NCI-H2171 treated with DMSO at 0.1 percent for 48 hours (cell line): ENCODE data around the gene TMEM92.
"Not testable (repeated sequence)": the region's sequence is repeated elsewhere in the genome, so short reads cannot be mapped to it uniquely, and the experiment has no call there.

ENCODE experiments used
- DNase-seq: peaks from one replicate; lab custom pipeline; 2025; lab: John Stamatoyannopoulos, UW

The TMEM92 gene

GRCh38 chr17:50301891-50302584, 27.8 kb downstream of the TMEM92 start:
- no peak for DNase-seq

DNA sequence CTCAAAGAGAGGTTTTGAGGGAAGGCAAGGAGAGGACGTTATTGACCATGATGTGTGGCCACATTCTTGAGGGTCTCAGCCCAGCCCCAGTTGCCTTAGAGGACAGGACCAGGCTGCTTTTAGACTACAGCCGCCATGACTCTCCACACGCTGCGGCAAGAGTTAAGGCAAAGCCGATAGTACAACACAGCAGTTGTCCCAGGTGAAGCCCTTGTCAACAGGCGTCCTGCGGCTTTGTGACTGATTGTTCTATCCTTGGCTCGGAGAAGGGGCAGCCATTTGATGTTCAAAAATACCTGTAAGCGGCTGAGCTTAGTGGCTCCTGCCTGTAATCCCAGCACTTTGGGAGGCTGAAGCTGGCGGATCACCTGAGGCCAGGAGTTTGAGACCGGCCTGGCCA, 28.8 kb downstream of the TMEM92 start:
- no peak for DNase-seq

DNA sequence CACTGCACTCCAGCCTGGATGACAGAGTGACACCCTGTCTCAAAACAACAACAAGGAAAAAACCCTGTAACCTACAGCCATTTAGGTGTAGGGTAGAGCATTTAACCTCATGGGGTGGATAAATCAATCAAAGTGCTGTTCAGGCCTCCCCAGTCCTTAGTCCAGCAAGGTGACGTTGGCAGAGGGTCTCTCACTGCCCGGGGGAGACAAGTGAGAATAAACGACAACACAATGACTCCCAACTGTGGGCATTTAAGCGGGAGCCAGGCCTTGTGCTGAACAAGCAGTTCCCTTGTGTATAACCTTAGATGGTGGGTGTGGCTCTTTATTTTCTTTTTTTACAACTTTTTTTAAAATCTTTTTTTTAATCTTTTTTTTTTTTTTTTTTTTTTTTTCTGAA, 29.3 kb downstream of the TMEM92 start:
- DNase-seq, result peak; percentile 44

GRCh38 chr17:50304781-50305404, 30.6 kb downstream of the TMEM92 start:
- peak; percentile 86 for DNase-seq

- DNase-seq, result no peak
Observed at GRCh38 chr17:50307654-50308053, 33.4 kb downstream of the TMEM92 start.

GRCh38 chr17:50308666-50309065, 34.4 kb downstream of the TMEM92 start:
- no peak for DNase-seq

GRCh38 chr17:50310455-50311111, 36.3 kb downstream of the TMEM92 start:
- DNase-seq, result no peak

DNA sequence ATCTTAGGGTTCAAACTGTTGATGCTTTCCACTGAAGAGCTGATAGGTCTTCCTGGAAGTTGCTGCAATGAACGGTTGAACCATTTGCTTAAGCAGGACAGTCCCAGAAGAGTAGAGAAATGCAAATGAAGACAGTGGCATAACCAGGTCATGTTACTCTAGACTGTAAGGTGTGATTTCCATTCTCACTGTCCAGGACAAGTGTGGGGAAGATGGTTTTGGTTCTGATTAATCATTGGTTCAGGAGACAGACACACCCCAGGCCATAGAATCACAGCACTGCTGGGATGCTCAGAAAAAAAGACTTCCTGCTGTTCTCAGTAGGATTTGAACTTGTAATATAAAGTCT, 36.8 kb downstream of the TMEM92 start:
- DNase-seq, result no peak

DNA sequence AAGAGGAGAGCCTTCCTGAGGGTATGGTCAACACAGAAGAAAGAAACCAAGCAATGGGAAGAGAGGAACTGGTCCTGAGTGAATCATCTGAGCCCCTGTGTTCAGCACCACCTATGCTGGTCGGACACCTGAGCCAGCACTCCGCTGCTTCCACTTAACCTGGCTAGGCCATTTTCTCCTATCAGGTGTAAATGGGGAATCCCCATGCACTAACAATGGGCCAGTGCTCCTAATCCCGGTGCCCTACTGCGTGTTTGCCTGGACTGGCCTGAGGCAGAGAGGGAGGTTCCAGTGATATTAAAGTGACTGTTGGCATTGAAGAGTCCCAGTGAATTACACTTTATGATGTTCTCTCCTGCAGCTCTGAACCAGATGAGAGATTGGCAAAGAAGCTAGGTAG, 37.2 kb downstream of the TMEM92 start:
- no peak for DNase-seq

- DNase-seq, result no peak
Observed at GRCh38 chr17:50312308-50312707, 38.0 kb downstream of the TMEM92 start.

- peak; percentile 54 for DNase-seq
Observed at GRCh38 chr17:50314456-50315011, 40.3 kb downstream of the TMEM92 start.

GRCh38 chr17:50316016-50316587, 41.8 kb downstream of the TMEM92 start:
- DNase-seq, result peak; percentile 68

DNA sequence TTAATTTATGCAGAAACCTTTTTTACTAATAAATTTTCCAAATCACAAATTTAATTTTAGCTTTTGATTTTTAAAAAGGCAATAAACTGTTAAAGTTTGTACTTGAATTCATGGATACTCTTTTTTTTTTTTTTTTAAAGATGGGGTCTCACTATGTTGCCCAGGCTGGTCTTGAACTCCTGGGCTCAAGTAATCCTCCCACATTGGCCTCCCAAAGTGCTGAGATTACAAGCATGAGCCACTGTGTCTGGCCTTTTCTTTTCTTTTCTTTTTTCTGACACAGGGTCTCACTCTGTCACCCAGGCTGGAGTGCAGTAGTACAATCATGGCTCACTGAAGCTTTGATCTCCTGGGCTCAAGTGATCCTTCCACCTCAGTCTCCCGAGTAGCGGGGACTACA, 42.4 kb downstream of the TMEM92 start:
- not testable (repeated sequence) for DNase-seq

- DNase-seq, result no peak
Observed at GRCh38 chr17:50317121-50317520, 42.9 kb downstream of the TMEM92 start.

- peak; percentile 87 for DNase-seq
Observed at GRCh38 chr17:50318501-50319285, 44.4 kb downstream of the TMEM92 start.

- no peak for DNase-seq
Observed at GRCh38 chr17:50319306-50320004, 45.2 kb downstream of the TMEM92 start.

DNA sequence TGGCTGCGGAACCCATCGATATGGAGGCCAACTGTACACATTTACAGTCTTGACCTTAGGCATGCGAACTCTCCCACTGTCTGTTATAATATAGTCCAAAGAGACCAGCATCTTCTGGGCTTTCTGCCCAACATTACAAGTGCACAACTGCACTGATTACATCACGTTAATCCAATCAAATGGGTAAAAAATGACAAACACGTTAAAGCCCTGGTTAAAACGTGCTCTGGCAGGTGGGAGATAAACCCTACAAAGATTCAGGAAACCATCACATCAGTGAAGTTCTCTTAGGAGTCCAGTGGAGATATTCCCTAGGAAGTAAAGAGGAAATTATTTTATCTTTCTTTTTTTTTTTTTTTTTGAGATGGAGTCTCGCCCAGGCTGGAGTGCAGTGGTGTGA, 48.0 kb downstream of the TMEM92 start:
- no peak for DNase-seq

DNA sequence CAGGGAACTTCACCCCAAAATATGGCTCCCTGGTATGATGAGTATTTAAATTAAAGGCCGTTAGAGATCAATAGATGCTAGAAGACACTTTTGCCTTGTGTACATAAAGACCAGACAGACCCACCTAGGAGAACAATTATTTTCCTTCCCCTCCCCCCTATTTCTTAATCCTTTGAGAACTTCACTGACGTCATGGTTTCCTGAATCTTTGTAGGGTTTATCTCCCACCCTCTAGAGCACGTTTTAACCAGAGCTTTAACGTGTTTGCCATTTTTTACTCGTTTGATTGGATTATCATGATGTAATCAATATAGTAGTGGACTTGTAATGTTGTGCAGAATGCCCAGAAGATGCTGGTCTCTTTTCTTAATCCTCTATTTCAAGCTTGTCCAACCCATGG, 48.8 kb downstream of the TMEM92 start:
- no peak for DNase-seq

DNA sequence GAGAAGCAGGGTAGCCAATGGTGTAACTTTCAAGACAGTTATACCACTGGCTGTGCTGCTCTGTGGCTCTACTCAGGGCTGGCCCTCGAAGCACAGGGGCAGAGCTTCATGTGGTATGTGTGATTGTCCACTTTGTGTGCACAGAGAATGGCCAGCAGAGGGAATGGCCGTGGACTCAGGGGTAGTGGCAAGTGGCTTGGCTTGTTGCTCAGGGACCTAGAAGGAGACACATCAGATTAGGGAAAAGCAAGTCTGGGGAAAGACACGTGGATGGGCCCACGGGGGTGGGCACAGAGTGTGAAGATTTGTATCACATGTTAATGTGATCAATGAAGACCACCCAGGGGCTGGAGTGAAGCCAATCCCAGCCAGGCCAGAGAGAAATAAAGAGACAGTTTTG, 51.6 kb downstream of the TMEM92 start:
- DNase-seq, result no peak

GRCh38 chr17:50326831-50327364, 52.6 kb downstream of the TMEM92 start:
- no peak for DNase-seq
